HCT116 (cell line): ENCODE measurements around the gene SLC25A6. TPM values are rescaled to one million over a fixed set of nuclear protein-coding genes. Genes with fewer than 3 reads are reported as not detected.

Experiments
- ATAC-seq: fragments of 200-7000 bp; cut with Tn5 transposase; 2 replicates; pipeline ENCODE4 v1.9.1; 2020; ENCODE audit warnings: mild to moderate bottlenecking, moderate library complexity
- BruUV-seq: library from RNA; stranded (reverse); fragments of 400-500 nt; replicated peaks from 2 replicates; lab custom pipeline; 2021; lab: Mats Ljungman, UMichigan
- CTCF ChIA-PET: fragments of 300-600 bp; sonication (Branson Sonifier 250); formaldehyde crosslinking; loops from one replicate; lab custom pipeline; 2021; ENCODE audit warnings: antibody characterized with exemption; lab: Charles Lee
- POLR2A ChIA-PET: fragments of 300-600, 350-600 bp; sonication (Branson Sonifier 250); formaldehyde crosslinking; loops from one replicate; lab custom pipeline; 2021; ENCODE audit warnings: antibody characterized with exemption; lab: Charles Lee
- RAD21 ChIA-PET, 2 experiments: fragments of 300-600 bp; sonication (Branson Sonifier 250); formaldehyde crosslinking; loops; one replicate each; lab custom pipeline; 2023; ENCODE audit warnings: low total read pairs in 2 of 2; ENCODE audit not compliant: uncharacterized antibody in 2 of 2, unreplicated experiment in 2 of 2, low non-redundant PET in 1 of 2; lab: Charles Lee
- DNase-seq: peaks from one replicate; pipeline ENCODE4 v3.0.0-alpha.2; 2010; ENCODE audit warnings: low read depth, low spot score
- H2AFZ ChIP-seq: fragments of 200-600 bp; shearing (Covaris generic), sonication (generic); 2 replicates; pipeline ENCODE4 v1.6.1; 2017; ENCODE audit warnings: low read depth, mixed run types, mixed read lengths, antibody characterized with exemption, low read length; ENCODE audit not compliant: poor library complexity, severe bottlenecking
- H3K27ac ChIP-seq: 2 replicates; pipeline ENCODE4 v1.5.1; 2012; ENCODE audit warnings: low read depth, low read length
- H3K27me3 ChIP-seq: fragments of 200-600 bp; sonication (generic); 2 replicates; pipeline ENCODE4 v1.6.1; 2016; ENCODE audit warnings: mixed run types, low read length, mixed read lengths; ENCODE audit not compliant: insufficient read depth
- H3K36me3 ChIP-seq, 2 experiments: fragments of 200-500 bp in 1 of 2; fragments of 200-600 bp in 1 of 2; sonication (Bioruptor generic) in 1 of 2; sonication (generic) in 1 of 2; 2 replicates each; pipeline versions ENCODE4 v1.5.1 to v1.6.1; 2014 to 2016; ENCODE audit warnings: low read length in 2 of 2, inconsistent platforms in 1 of 2, mixed read lengths in 1 of 2, mixed run types in 1 of 2; ENCODE audit not compliant: insufficient read depth in 2 of 2, control insufficient read depth in 1 of 2
- H3K4me1 ChIP-seq, 2 experiments: fragments of 200-600 bp in 1 of 2; sonication (generic) in 1 of 2; 2 replicates each; pipeline versions ENCODE4 v1.5.1 to v1.6.1; 2012 to 2017; ENCODE audit warnings: low read length in 2 of 2, inconsistent platforms in 1 of 2, mild to moderate bottlenecking in 1 of 2, mixed read lengths in 1 of 2, mixed run types in 1 of 2, moderate library complexity in 1 of 2; ENCODE audit not compliant: insufficient read depth in 2 of 2, control insufficient read depth in 1 of 2
- H3K4me2 ChIP-seq: fragments of 200-600 bp; sonication (generic); 2 replicates; pipeline ENCODE4 v1.6.1; 2017; ENCODE audit warnings: mixed run types, low read length, mixed read lengths
- H3K4me3 ChIP-seq, 2 experiments: fragments of 200-600 bp in 1 of 2; sonication (generic) in 1 of 2; replicated peaks in 1 of 2; 2 replicates each; pipeline ENCODE4 v1.5.1; 2011 to 2016; ENCODE audit warnings: low read length in 2 of 2, control low read depth in 1 of 2, low read depth in 1 of 2, mild to moderate bottlenecking in 1 of 2, mixed read lengths in 1 of 2, mixed run types in 1 of 2
- H3K79me2 ChIP-seq: fragments of 200-600 bp; sonication (generic); 2 replicates; pipeline ENCODE4 v1.6.1; 2017; ENCODE audit warnings: mild to moderate bottlenecking, mixed run types, low read length, moderate library complexity, mixed read lengths; ENCODE audit not compliant: insufficient read depth
- H3K9ac ChIP-seq: fragments of 200-600 bp; sonication (generic); 2 replicates; pipeline ENCODE4 v1.6.1; 2016; ENCODE audit warnings: low read length, mixed read lengths
- H3K9me2 ChIP-seq: fragments of 200-600 bp; sonication (generic), shearing (Covaris generic); 2 replicates; pipeline ENCODE4 v1.6.1; 2017; ENCODE audit warnings: mixed run types, mild to moderate bottlenecking, moderate library complexity; ENCODE audit not compliant: insufficient read depth
- H3K9me3 ChIP-seq, 2 experiments: fragments of 200-500 bp in 1 of 2; fragments of 200-600 bp in 1 of 2; sonication (Bioruptor generic) in 1 of 2; sonication (generic) in 1 of 2; 2 replicates each; pipeline ENCODE4 v1.6.1; 2014 to 2017; ENCODE audit warnings: low read length in 2 of 2, mixed read lengths in 2 of 2, inconsistent platforms in 1 of 2, low read depth in 1 of 2, mild to moderate bottlenecking in 1 of 2, mixed run types in 1 of 2, moderate library complexity in 1 of 2; ENCODE audit not compliant: control insufficient read depth in 1 of 2, insufficient read depth in 1 of 2
- H4K20me1 ChIP-seq: fragments of 200-600 bp; sonication (generic), shearing (Covaris generic); 2 replicates; pipeline ENCODE4 v1.6.1; 2017; ENCODE audit warnings: mixed run types, mild to moderate bottlenecking, moderate library complexity; ENCODE audit not compliant: insufficient read depth
- ATF3 ChIP-seq: IDR thresholded peaks from 2 replicates; pipeline ENCODE4 v1.6.1; 2012
- CBX3 ChIP-seq: IDR thresholded peaks from 2 replicates; pipeline ENCODE4 v1.6.1; 2012; ENCODE audit warnings: low read depth
- CEBPB ChIP-seq: IDR thresholded peaks from 2 replicates; pipeline ENCODE4 v1.6.1; 2012; ENCODE audit warnings: low read depth
- CTCF ChIP-seq, 3 experiments: fragments of 200-600 bp in 1 of 3; sonication (generic) in 1 of 3; IDR thresholded peaks in 2 of 3; conservative IDR thresholded peaks in 1 of 3; 2 replicates each; pipeline ENCODE4 v1.5.1; 2012 to 2017; ENCODE audit warnings: low read depth in 2 of 3, low read length in 2 of 3, antibody characterized with exemption in 1 of 3, borderline replicate concordance in 1 of 3, control low read depth in 1 of 3, mild to moderate bottlenecking in 1 of 3, mixed read lengths in 1 of 3, mixed run types in 1 of 3, moderate library complexity in 1 of 3; ENCODE audit not compliant: insufficient read depth in 1 of 3
- EGR1 ChIP-seq: IDR thresholded peaks from 2 replicates; pipeline ENCODE4 v1.6.1; 2012; ENCODE audit warnings: low read depth
- ELF1 ChIP-seq: IDR thresholded peaks from 2 replicates; pipeline ENCODE4 v1.6.1; 2012; ENCODE audit warnings: low read depth, borderline replicate concordance
- EZH2 ChIP-seq: fragments of 200-600 bp; sonication (generic); IDR thresholded peaks from 2 replicates; pipeline ENCODE4 v1.6.1; 2017; ENCODE audit warnings: antibody characterized with exemption, mixed run types
- EZH2phosphoT487 ChIP-seq: fragments of 200-600 bp; IDR thresholded peaks from 2 replicates; pipeline ENCODE4 v1.6.1; 2018; ENCODE audit warnings: antibody characterized with exemption, borderline replicate concordance
- FOSL1 ChIP-seq: IDR thresholded peaks from 2 replicates; pipeline ENCODE4 v1.6.1; 2012; ENCODE audit warnings: low read depth
- JUND ChIP-seq: IDR thresholded peaks from 2 replicates; pipeline ENCODE4 v1.6.1; 2012
- MAX ChIP-seq: IDR thresholded peaks from 2 replicates; pipeline ENCODE4 v1.6.1; 2012
- POLR2AphosphoS5 ChIP-seq: IDR thresholded peaks from 2 replicates; pipeline ENCODE4 v1.6.1; 2011; ENCODE audit warnings: mild to moderate bottlenecking, low read depth, low read length, moderate library complexity
- RAD21 ChIP-seq: IDR thresholded peaks from 2 replicates; pipeline ENCODE4 v1.6.1; 2012; ENCODE audit warnings: low read depth, mild to moderate bottlenecking
- SIN3A ChIP-seq: IDR thresholded peaks from 2 replicates; pipeline ENCODE4 v1.6.1; 2012; ENCODE audit warnings: low read depth
- SP1 ChIP-seq: IDR thresholded peaks from 2 replicates; pipeline ENCODE4 v1.6.1; 2012; ENCODE audit warnings: low read depth
- SRF ChIP-seq: IDR thresholded peaks from 2 replicates; pipeline ENCODE4 v1.6.1; 2012; ENCODE audit warnings: low read depth
- TCF7L2 ChIP-seq: IDR thresholded peaks from 2 replicates; pipeline ENCODE4 v1.7.0; 2011; ENCODE audit warnings: borderline replicate concordance, inconsistent platforms; ENCODE audit not compliant: insufficient read depth, insufficient read length; ENCODE audit errors: extremely low read depth
- ZFX ChIP-seq: fragments of 450-650 bp; IDR thresholded peaks from 2 replicates; pipeline ENCODE4 v1.6.1; 2017
- ZNF274 ChIP-seq: fragments of 200-500 bp; sonication (Bioruptor generic); IDR thresholded peaks from 2 replicates; pipeline ENCODE4 v1.6.1; 2014; ENCODE audit warnings: mild to moderate bottlenecking, low read depth, low read length, inconsistent platforms
- intact Hi-C: fragments of 100-400 bp; cut with micrococcal nuclease; formaldehyde crosslinking; loops from 2 replicates; pipeline ENCODE4 v1.10.0; 2022
- total RNA-seq: library from RNA; stranded (reverse); gene quantifications from one replicate; pipeline ENCODE4 v1.2.1, GENCODE V29; 2021; ENCODE audit not compliant: unreplicated experiment
- TF ChIP-seq, protein P1 (sequence below): IDR thresholded peaks from 2 replicates; pipeline ENCODE4 v1.6.1; 2011; ENCODE audit warnings: mild to moderate bottlenecking, low read length, moderate library complexity; ENCODE audit not compliant: insufficient replicate concordance; ENCODE audit errors: extremely low read depth

The SLC25A6 gene
- total RNA-seq, 1 experiment from 2014 or later = 398 TPM

DNA sequence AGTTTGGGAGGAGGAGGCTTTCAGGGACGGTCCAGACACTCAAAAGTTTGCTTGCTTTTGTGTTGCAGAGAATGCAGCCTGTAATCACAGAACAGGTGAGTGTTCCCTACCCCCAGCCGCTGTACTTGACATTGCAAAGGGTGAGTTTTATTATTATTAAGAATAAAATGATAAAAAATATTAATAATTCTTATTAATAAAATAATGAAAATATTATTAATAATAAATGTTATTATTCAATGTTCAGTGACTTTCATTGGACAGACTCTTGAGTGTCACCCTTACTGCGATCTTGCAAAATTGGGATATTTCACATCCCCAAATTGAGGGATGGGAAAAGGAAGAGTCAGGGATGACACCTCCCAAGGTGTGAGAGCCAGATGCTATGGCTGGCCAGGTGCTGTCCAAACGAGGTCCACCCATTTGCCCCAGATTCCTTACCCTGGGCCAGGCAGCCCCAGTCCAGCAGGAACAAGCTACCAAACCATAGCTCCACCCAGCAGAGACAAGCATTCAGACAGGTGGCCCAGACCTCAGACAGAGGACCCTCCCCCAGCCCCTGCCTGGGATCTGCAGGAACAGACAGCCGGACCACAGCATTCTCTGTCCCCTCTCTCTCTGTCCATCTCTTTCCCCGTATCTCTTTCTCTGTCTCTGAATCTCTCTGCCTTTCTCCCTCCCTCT, 33.0 kb downstream of the SLC25A6 start:
- no peaks in the 10 kb centered on the region for H4K20me1 ChIP-seq
- DNase-seq (no peak), ATAC-seq (no peak)
- H3K27me3 ChIP-seq = no peaks in the 10 kb centered on the region
- ChIA-PET POLR2A (no interaction called here), RAD21 (no interaction called here), CTCF (no interaction called here)
- intact Hi-C loops = no loop called here
- H2AFZ ChIP-seq = no peak overlapping the region
- H3K9me3 ChIP-seq = no peaks in the 10 kb centered on the region
- no TSS peak for BruUV-seq
- no peak for TF ChIP-seq SRF
- TF ChIP-seq, protein P1, sequence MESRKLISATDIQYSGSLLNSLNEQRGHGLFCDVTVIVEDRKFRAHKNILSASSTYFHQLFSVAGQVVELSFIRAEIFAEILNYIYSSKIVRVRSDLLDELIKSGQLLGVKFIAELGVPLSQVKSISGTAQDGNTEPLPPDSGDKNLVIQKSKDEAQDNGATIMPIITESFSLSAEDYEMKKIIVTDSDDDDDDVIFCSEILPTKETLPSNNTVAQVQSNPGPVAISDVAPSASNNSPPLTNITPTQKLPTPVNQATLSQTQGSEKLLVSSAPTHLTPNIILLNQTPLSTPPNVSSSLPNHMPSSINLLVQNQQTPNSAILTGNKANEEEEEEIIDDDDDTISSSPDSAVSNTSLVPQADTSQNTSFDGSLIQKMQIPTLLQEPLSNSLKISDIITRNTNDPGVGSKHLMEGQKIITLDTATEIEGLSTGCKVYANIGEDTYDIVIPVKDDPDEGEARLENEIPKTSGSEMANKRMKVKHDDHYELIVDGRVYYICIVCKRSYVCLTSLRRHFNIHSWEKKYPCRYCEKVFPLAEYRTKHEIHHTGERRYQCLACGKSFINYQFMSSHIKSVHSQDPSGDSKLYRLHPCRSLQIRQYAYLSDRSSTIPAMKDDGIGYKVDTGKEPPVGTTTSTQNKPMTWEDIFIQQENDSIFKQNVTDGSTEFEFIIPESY = no peak
- TF ChIP-seq CEBPB = no peak
- TF ChIP-seq EZH2 = no peak
- no peak for TF ChIP-seq ELF1
- TF ChIP-seq TCF7L2 = no peak
- TF ChIP-seq SIN3A = no peak
- no peak for TF ChIP-seq FOSL1
- no peak for TF ChIP-seq ZFX
- no peak for TF ChIP-seq ZNF274
- no peak for TF ChIP-seq EZH2phosphoT487
- TF ChIP-seq JUND = no peak
- TF ChIP-seq ATF3 = no peak
- no peak for TF ChIP-seq SP1
- no peak for TF ChIP-seq RAD21
- no peak for TF ChIP-seq EGR1
- TF ChIP-seq CBX3 = no peak
- no peak for TF ChIP-seq MAX
- TF ChIP-seq CTCF (IDR thresholded peaks at IDR 0.05 in 2 of 3, conservative IDR thresholded peaks at IDR 0.05 in 1 of 3; ENCODE audit: borderline replicate concordance in 1 of 3, insufficient read depth in 1 of 3, low read depth in 2 of 3, low read length in 2 of 3) = no peak
- no peak for TF ChIP-seq POLR2AphosphoS5
- no peak overlapping the region for H3K9ac ChIP-seq
- no peaks in the 10 kb centered on the region for H3K9me2 ChIP-seq
- no peak overlapping the region for H3K4me3 ChIP-seq
- H3K4me1 ChIP-seq = peaks cover 6 to 15% of the 10 kb centered on the region in 2 experiments; a peak in 2 of 4 replicates
- no peak overlapping the region for H3K27ac ChIP-seq
- H3K36me3 ChIP-seq = no peaks in the 10 kb centered on the region
- no peaks in the 10 kb centered on the region for H3K79me2 ChIP-seq
- H3K4me2 ChIP-seq = no peak overlapping the region
